H7 (cell line): ENCODE results near the gene NCKAP5. TPM values are rescaled to one million over a fixed set of nuclear protein-coding genes. Genes with fewer than 3 reads are reported as not detected.

Source experiments
- DNase-seq: peaks from one replicate; pipeline ENCODE4 v3.0.0; 2012
- H3K27me3 ChIP-seq: 2 replicates; pipeline ENCODE4 v1.6.0; 2011; ENCODE audit warnings: mild to moderate bottlenecking, low read length; ENCODE audit not compliant: control insufficient read depth, insufficient read depth
- H3K36me3 ChIP-seq: replicated peaks from 2 replicates; pipeline ENCODE4 v1.5.1; 2011; ENCODE audit warnings: low read length; ENCODE audit not compliant: control insufficient read depth, insufficient read depth
- H3K4me3 ChIP-seq: 2 replicates; pipeline ENCODE4 v1.5.1; 2011; ENCODE audit warnings: low read depth, mild to moderate bottlenecking, control low read depth, low read length, moderate library complexity; ENCODE audit not compliant: insufficient read depth
- total RNA-seq: library from RNA; depleted of rRNA; stranded (reverse); fragments of >200 nt; shearing (Covaris generic); gene quantifications from 2 replicates; pipeline ENCODE4 v1.2.3, GENCODE V29; 2014

The NCKAP5 gene
- total RNA-seq, 1 experiment from 2014 or later = 0.55 TPM

- no peaks in the 10 kb centered on the region for H3K36me3 ChIP-seq
- peak; percentile 22 for DNase-seq
- no peak overlapping the region for H3K4me3 ChIP-seq
- H3K27me3 ChIP-seq = no peaks in the 10 kb centered on the region
Observed at GRCh38 chr2:133591164-133591563, 22.9 kb upstream of the NCKAP5 start.

GRCh38 chr2:133589456-133589855 lies 21.2 kb upstream of the NCKAP5 start:
- Histone ChIP-seq H3K4me3 (no peak overlapping the region), H3K36me3 (no peaks in the 10 kb centered on the region), H3K27me3 (no peaks in the 10 kb centered on the region)
- DNase-seq = no peak

GRCh38 chr2:133588144-133588543 lies 19.9 kb upstream of the NCKAP5 start:
- DNase-seq = no peak
- no peaks in the 10 kb centered on the region for H3K27me3 ChIP-seq
- H3K4me3 ChIP-seq = no peak overlapping the region
- H3K36me3 ChIP-seq = no peaks in the 10 kb centered on the region

GRCh38 chr2:133586978-133587377 lies 18.7 kb upstream of the NCKAP5 start:
- Histone ChIP-seq H3K27me3 (no peaks in the 10 kb centered on the region), H3K4me3 (no peak overlapping the region), H3K36me3 (no peaks in the 10 kb centered on the region)
- no peak for DNase-seq

- no peak for DNase-seq
- no peak overlapping the region for H3K4me3 ChIP-seq
- no peaks in the 10 kb centered on the region for H3K36me3 ChIP-seq
- H3K27me3 ChIP-seq = no peaks in the 10 kb centered on the region
Observed at GRCh38 chr2:133581010-133581760, 12.9 kb upstream of the NCKAP5 start.

- Histone ChIP-seq H3K36me3 (no peaks in the 10 kb centered on the region), H3K27me3 (no peaks in the 10 kb centered on the region), H3K4me3 (no peak overlapping the region)
- no peak for DNase-seq
Observed at GRCh38 chr2:133579274-133579673, 11.0 kb upstream of the NCKAP5 start.

GRCh38 chr2:133576714-133577113 lies 8.5 kb upstream of the NCKAP5 start:
- no peaks in the 10 kb centered on the region for H3K36me3 ChIP-seq
- no peak overlapping the region for H3K4me3 ChIP-seq
- DNase-seq = no peak
- no peaks in the 10 kb centered on the region for H3K27me3 ChIP-seq

- DNase-seq = no peak
- no peaks in the 10 kb centered on the region for H3K36me3 ChIP-seq
- H3K27me3 ChIP-seq = no peaks in the 10 kb centered on the region
- H3K4me3 ChIP-seq = no peak overlapping the region
Observed at GRCh38 chr2:133574620-133575019, 6.4 kb upstream of the NCKAP5 start.

GRCh38 chr2:133574186-133574585 lies 5.9 kb upstream of the NCKAP5 start:
- Histone ChIP-seq H3K4me3 (no peak overlapping the region), H3K27me3 (no peaks in the 10 kb centered on the region), H3K36me3 (no peaks in the 10 kb centered on the region)
- no peak for DNase-seq

- Histone ChIP-seq H3K27me3 (no peaks in the 10 kb centered on the region), H3K4me3 (no peak overlapping the region), H3K36me3 (no peaks in the 10 kb centered on the region)
- no peak for DNase-seq
Observed at GRCh38 chr2:133573491-133574162, 5.4 kb upstream of the NCKAP5 start.

GRCh38 chr2:133571249-133571648 lies 3.0 kb upstream of the NCKAP5 start:
- Histone ChIP-seq H3K4me3 (no peak overlapping the region), H3K27me3 (no peaks in the 10 kb centered on the region), H3K36me3 (no peaks in the 10 kb centered on the region)
- peak; percentile 51 for DNase-seq

GRCh38 chr2:133570542-133570941 lies 2.3 kb upstream of the NCKAP5 start:
- no peaks in the 10 kb centered on the region for H3K36me3 ChIP-seq
- DNase-seq = no peak
- H3K27me3 ChIP-seq = no peaks in the 10 kb centered on the region
- H3K4me3 ChIP-seq = no peak overlapping the region

- no peaks in the 10 kb centered on the region for H3K27me3 ChIP-seq
- H3K36me3 ChIP-seq = no peaks in the 10 kb centered on the region
- no peak overlapping the region for H3K4me3 ChIP-seq
- DNase-seq = no peak
Observed at GRCh38 chr2:133569286-133569830, 1.1 kb upstream of the NCKAP5 start.

- Histone ChIP-seq H3K4me3 (no peak overlapping the region), H3K36me3 (no peaks in the 10 kb centered on the region), H3K27me3 (no peaks in the 10 kb centered on the region)
- no peak for DNase-seq
Observed at GRCh38 chr2:133568598-133568997, 335 bp upstream of the NCKAP5 start.

- H3K4me3 ChIP-seq = no peak overlapping the region
- no peaks in the 10 kb centered on the region for H3K27me3 ChIP-seq
- no peaks in the 10 kb centered on the region for H3K36me3 ChIP-seq
- DNase-seq = no peak
Observed at GRCh38 chr2:133562558-133562957, 5.7 kb downstream of the NCKAP5 start.
